ENCODE data around the gene GOLGA6L7.

GRCh38 chr15:28895566-28895965 lies 47.1 kb upstream of the GOLGA6L7 start:
- TF ChIP-seq CTCF (IDR thresholded peaks at IDR 0.05) (no peak), EZH2 (IDR thresholded peaks at IDR 0.05) (no peak), EZH2phosphoT487 (IDR thresholded peaks at IDR 0.05) (no peak)
